ENCODE measurements around the gene UBE2G2.

UBE2G2 gene

GRCh38 chr21:44785620-44786335 lies 15.8 kb downstream of the UBE2G2 start:
- H3K9me3 ChIP-seq (ENCODE audit: control insufficient read depth in 2 of 2, low read length in 2 of 2), result no peaks in the 10 kb centered on the region
- H3K27me3 ChIP-seq (ENCODE audit: control insufficient read depth in 1 of 2, insufficient read depth in 2 of 2, low read length in 2 of 2), result no peaks in the 10 kb centered on the region
- peaks cover 4% of the 10 kb centered on the region for H3K4me1 ChIP-seq (ENCODE audit: control insufficient read depth, insufficient read depth, low read length)
- no peak overlapping the region for H3K9ac ChIP-seq (ENCODE audit: low read length in 2 of 2)
- peaks cover 5 to 19% of the 10 kb centered on the region in 2 donors for H3K36me3 ChIP-seq (ENCODE audit: control insufficient read depth in 2 of 2, insufficient read depth in 2 of 2, low read length in 2 of 2)
- H3K27ac ChIP-seq (ENCODE audit: low read length), result no peak overlapping the region
- no peak overlapping the region for H3K4me3 ChIP-seq (ENCODE audit: low read length in 2 of 2)

- H3K4me3 ChIP-seq (ENCODE audit: low read length in 2 of 2), result no peak overlapping the region
- no peaks in the 10 kb centered on the region for H3K27me3 ChIP-seq (ENCODE audit: control insufficient read depth in 1 of 2, insufficient read depth in 2 of 2, low read length in 2 of 2)
- no peak overlapping the region for H3K9ac ChIP-seq (ENCODE audit: low read length in 2 of 2)
- no peaks in the 10 kb centered on the region for H3K9me3 ChIP-seq (ENCODE audit: control insufficient read depth in 2 of 2, low read length in 2 of 2)
- peaks cover 4% of the 10 kb centered on the region for H3K4me1 ChIP-seq (ENCODE audit: control insufficient read depth, insufficient read depth, low read length)
- H3K36me3 ChIP-seq (ENCODE audit: control insufficient read depth in 2 of 2, insufficient read depth in 2 of 2, low read length in 2 of 2), result peaks cover 5 to 20% of the 10 kb centered on the region in 2 donors
- no peak overlapping the region for H3K27ac ChIP-seq (ENCODE audit: low read length)
Observed at GRCh38 chr21:44784810-44785209, 16.8 kb downstream of the UBE2G2 start.

GRCh38 chr21:44783020-44783696 lies 18.5 kb downstream of the UBE2G2 start:
- Histone ChIP-seq H3K4me1 (ENCODE audit: control insufficient read depth, insufficient read depth, low read length) (peaks cover 4% of the 10 kb centered on the region), H3K4me3 (ENCODE audit: low read length in 2 of 2) (no peak overlapping the region), H3K9me3 (ENCODE audit: control insufficient read depth in 2 of 2, low read length in 2 of 2) (no peaks in the 10 kb centered on the region), H3K27ac (ENCODE audit: low read length) (no peak overlapping the region), H3K27me3 (ENCODE audit: control insufficient read depth in 1 of 2, insufficient read depth in 2 of 2, low read length in 2 of 2) (no peaks in the 10 kb centered on the region), H3K36me3 (ENCODE audit: control insufficient read depth in 2 of 2, insufficient read depth in 2 of 2, low read length in 2 of 2) (peaks cover 5 to 26% of the 10 kb centered on the region in 2 donors), H3K9ac (ENCODE audit: low read length in 2 of 2) (no peak overlapping the region)

- H3K4me1 ChIP-seq (ENCODE audit: control insufficient read depth, insufficient read depth, low read length), result peaks cover 4% of the 10 kb centered on the region
- H3K9me3 ChIP-seq (ENCODE audit: control insufficient read depth in 2 of 2, low read length in 2 of 2), result no peaks in the 10 kb centered on the region
- H3K27me3 ChIP-seq (ENCODE audit: control insufficient read depth in 1 of 2, insufficient read depth in 2 of 2, low read length in 2 of 2), result no peaks in the 10 kb centered on the region
- H3K36me3 ChIP-seq (ENCODE audit: control insufficient read depth in 2 of 2, insufficient read depth in 2 of 2, low read length in 2 of 2), result peaks cover 3 to 22% of the 10 kb centered on the region in 2 donors
- H3K27ac ChIP-seq (ENCODE audit: low read length), result no peak overlapping the region
- H3K9ac ChIP-seq (ENCODE audit: low read length in 2 of 2), result no peak overlapping the region
- no peak overlapping the region for H3K4me3 ChIP-seq (ENCODE audit: low read length in 2 of 2)
Observed at GRCh38 chr21:44780767-44781459, 20.7 kb downstream of the UBE2G2 start.

- Histone ChIP-seq H3K4me1 (ENCODE audit: control insufficient read depth, insufficient read depth, low read length) (peaks cover 3% of the 10 kb centered on the region), H3K27me3 (ENCODE audit: control insufficient read depth in 1 of 2, insufficient read depth in 2 of 2, low read length in 2 of 2) (no peaks in the 10 kb centered on the region), H3K27ac (ENCODE audit: low read length) (no peak overlapping the region), H3K36me3 (ENCODE audit: control insufficient read depth in 2 of 2, insufficient read depth in 2 of 2, low read length in 2 of 2) (peaks cover 7 to 21% of the 10 kb centered on the region in 2 donors), H3K4me3 (ENCODE audit: low read length in 2 of 2) (no peak overlapping the region), H3K9me3 (ENCODE audit: control insufficient read depth in 2 of 2, low read length in 2 of 2) (no peaks in the 10 kb centered on the region), H3K9ac (ENCODE audit: low read length in 2 of 2) (no peak overlapping the region)
Observed at GRCh38 chr21:44780137-44780502, 21.5 kb downstream of the UBE2G2 start.

GRCh38 chr21:44779417-44780136 lies 22.0 kb downstream of the UBE2G2 start:
- Histone ChIP-seq H3K9ac (ENCODE audit: low read length in 2 of 2) (no peak overlapping the region), H3K9me3 (ENCODE audit: control insufficient read depth in 2 of 2, low read length in 2 of 2) (no peaks in the 10 kb centered on the region), H3K27ac (ENCODE audit: low read length) (no peak overlapping the region), H3K27me3 (ENCODE audit: control insufficient read depth in 1 of 2, insufficient read depth in 2 of 2, low read length in 2 of 2) (no peaks in the 10 kb centered on the region), H3K36me3 (ENCODE audit: control insufficient read depth in 2 of 2, insufficient read depth in 2 of 2, low read length in 2 of 2) (peaks cover 8 to 24% of the 10 kb centered on the region in 2 donors), H3K4me3 (ENCODE audit: low read length in 2 of 2) (no peak overlapping the region), H3K4me1 (ENCODE audit: control insufficient read depth, insufficient read depth, low read length) (no peaks in the 10 kb centered on the region)

- Histone ChIP-seq H3K27ac (ENCODE audit: low read length) (no peak overlapping the region), H3K27me3 (ENCODE audit: control insufficient read depth in 1 of 2, insufficient read depth in 2 of 2, low read length in 2 of 2) (no peaks in the 10 kb centered on the region), H3K9me3 (ENCODE audit: control insufficient read depth in 2 of 2, low read length in 2 of 2) (no peaks in the 10 kb centered on the region), H3K4me3 (ENCODE audit: low read length in 2 of 2) (no peak overlapping the region), H3K4me1 (ENCODE audit: control insufficient read depth, insufficient read depth, low read length) (no peaks in the 10 kb centered on the region), H3K36me3 (ENCODE audit: control insufficient read depth in 2 of 2, insufficient read depth in 2 of 2, low read length in 2 of 2) (peaks cover 12 to 26% of the 10 kb centered on the region in 2 donors), H3K9ac (ENCODE audit: low read length in 2 of 2) (no peak overlapping the region)
Observed at GRCh38 chr21:44778983-44779382, 22.6 kb downstream of the UBE2G2 start.

GRCh38 chr21:44778499-44778911 lies 23.1 kb downstream of the UBE2G2 start:
- no peak overlapping the region for H3K27ac ChIP-seq (ENCODE audit: low read length)
- H3K4me3 ChIP-seq (ENCODE audit: low read length in 2 of 2), result no peak overlapping the region
- H3K9ac ChIP-seq (ENCODE audit: low read length in 2 of 2), result no peak overlapping the region
- no peaks in the 10 kb centered on the region for H3K27me3 ChIP-seq (ENCODE audit: control insufficient read depth in 1 of 2, insufficient read depth in 2 of 2, low read length in 2 of 2)
- H3K36me3 ChIP-seq (ENCODE audit: control insufficient read depth in 2 of 2, insufficient read depth in 2 of 2, low read length in 2 of 2), result peaks cover 14 to 27% of the 10 kb centered on the region in 2 donors
- H3K9me3 ChIP-seq (ENCODE audit: control insufficient read depth in 2 of 2, low read length in 2 of 2), result no peaks in the 10 kb centered on the region
- H3K4me1 ChIP-seq (ENCODE audit: control insufficient read depth, insufficient read depth, low read length), result no peaks in the 10 kb centered on the region

- no peaks in the 10 kb centered on the region for H3K27me3 ChIP-seq (ENCODE audit: control insufficient read depth in 1 of 2, insufficient read depth in 2 of 2, low read length in 2 of 2)
- H3K4me3 ChIP-seq (ENCODE audit: low read length in 2 of 2), result no peak overlapping the region
- no peaks in the 10 kb centered on the region for H3K4me1 ChIP-seq (ENCODE audit: control insufficient read depth, insufficient read depth, low read length)
- H3K36me3 ChIP-seq (ENCODE audit: control insufficient read depth in 2 of 2, insufficient read depth in 2 of 2, low read length in 2 of 2), result peaks cover 16 to 28% of the 10 kb centered on the region in 2 donors
- H3K27ac ChIP-seq (ENCODE audit: low read length), result no peak overlapping the region
- H3K9me3 ChIP-seq (ENCODE audit: control insufficient read depth in 2 of 2, low read length in 2 of 2), result no peaks in the 10 kb centered on the region
- H3K9ac ChIP-seq (ENCODE audit: low read length in 2 of 2), result no peak overlapping the region
Observed at GRCh38 chr21:44778094-44778493, 23.5 kb downstream of the UBE2G2 start.

GRCh38 chr21:44774972-44775371 lies 26.6 kb downstream of the UBE2G2 start:
- no peaks in the 10 kb centered on the region for H3K4me1 ChIP-seq (ENCODE audit: control insufficient read depth, insufficient read depth, low read length)
- no peak overlapping the region for H3K27ac ChIP-seq (ENCODE audit: low read length)
- H3K9ac ChIP-seq (ENCODE audit: low read length in 2 of 2), result no peak overlapping the region
- peaks cover 36 to 43% of the 10 kb centered on the region in 2 donors for H3K36me3 ChIP-seq (ENCODE audit: control insufficient read depth in 2 of 2, insufficient read depth in 2 of 2, low read length in 2 of 2)
- H3K9me3 ChIP-seq (ENCODE audit: control insufficient read depth in 2 of 2, low read length in 2 of 2), result no peaks in the 10 kb centered on the region
- no peak overlapping the region for H3K4me3 ChIP-seq (ENCODE audit: low read length in 2 of 2)
- no peaks in the 10 kb centered on the region for H3K27me3 ChIP-seq (ENCODE audit: control insufficient read depth in 1 of 2, insufficient read depth in 2 of 2, low read length in 2 of 2)

Data from stomach smooth muscle (tissue), 2 donors.